Liver (tissue), 9 donors: ENCODE results near the gene GABRG2. TPM values are rescaled to one million over a fixed set of nuclear protein-coding genes. Genes with fewer than 3 reads are reported as not detected.

Experiments used
- DNase-seq: peaks from one replicate; pipeline ENCODE4 v3.0.0-alpha.2; 2017; ENCODE audit warnings: low spot score
- H3K27ac ChIP-seq, 2 donors: one replicate each; pipeline ENCODE4 v1.7.0; 2013; ENCODE audit warnings: inconsistent platforms in 2 of 2, low read length in 2 of 2, control low read depth in 1 of 2, low read depth in 1 of 2, mild to moderate bottlenecking in 1 of 2
- H3K27me3 ChIP-seq, 4 donors: one replicate each; pipeline versions ENCODE4 v1.6.1 to v1.7.0; 2013; ENCODE audit warnings: low read length in 3 of 4, inconsistent platforms in 1 of 4, mild to moderate bottlenecking in 1 of 4, moderate library complexity in 1 of 4; ENCODE audit not compliant: control insufficient read depth in 4 of 4, insufficient read depth in 4 of 4
- H3K36me3 ChIP-seq, 4 donors: one replicate each; pipeline versions ENCODE4 v1.6.1 to v1.7.0; 2013; ENCODE audit warnings: low read length in 3 of 4, mild to moderate bottlenecking in 3 of 4, low read depth in 1 of 4, moderate library complexity in 1 of 4; ENCODE audit not compliant: control insufficient read depth in 4 of 4, insufficient read depth in 3 of 4
- H3K4me1 ChIP-seq, 4 donors: one replicate each; pipeline versions ENCODE4 v1.6.1 to v1.7.0; 2013; ENCODE audit warnings: low read length in 3 of 4, mild to moderate bottlenecking in 3 of 4, moderate library complexity in 1 of 4; ENCODE audit not compliant: control insufficient read depth in 4 of 4, insufficient read depth in 4 of 4
- H3K4me3 ChIP-seq, 3 donors: one replicate each; pipeline versions ENCODE4 v1.6.1 to v1.7.0; 2013; ENCODE audit warnings: low read length in 3 of 3, control low read depth in 1 of 3, low read depth in 1 of 3, mild to moderate bottlenecking in 1 of 3
- H3K9ac ChIP-seq, 2 donors: one replicate each; pipeline ENCODE4 v1.7.0; 2013; ENCODE audit warnings: low read length in 2 of 2, mild to moderate bottlenecking in 2 of 2, moderate library complexity in 2 of 2, control low read depth in 1 of 2, low read depth in 1 of 2
- H3K9me3 ChIP-seq, 4 donors: one replicate each; pipeline versions ENCODE4 v1.6.1 to v1.7.0; 2013; ENCODE audit warnings: low read length in 3 of 4; ENCODE audit not compliant: control insufficient read depth in 4 of 4
- EGR1 ChIP-seq, 2 donors: IDR thresholded peaks; 2 replicates each; pipeline ENCODE4 v1.6.1; 2016 to 2018; ENCODE audit warnings: antibody characterized with exemption in 2 of 2, low read depth in 2 of 2
- FOXA1 ChIP-seq: IDR thresholded peaks from 2 replicates; pipeline ENCODE4 v1.6.1; 2016; ENCODE audit warnings: antibody characterized with exemption
- FOXA2 ChIP-seq: IDR thresholded peaks from 2 replicates; pipeline ENCODE4 v1.6.1; 2016; ENCODE audit warnings: antibody characterized with exemption
- GABPA ChIP-seq, 2 donors: IDR thresholded peaks in 1 of 2; conservative IDR thresholded peaks in 1 of 2; 2 replicates each; pipeline ENCODE4 v1.6.1; 2016; ENCODE audit warnings: antibody characterized with exemption in 2 of 2, mild to moderate bottlenecking in 1 of 2, moderate library complexity in 1 of 2
- HNF4A ChIP-seq, 2 donors: conservative IDR thresholded peaks; 2 replicates each; pipeline ENCODE4 v1.6.1; 2016; ENCODE audit warnings: antibody characterized with exemption in 2 of 2, mild to moderate bottlenecking in 2 of 2
- HNF4G ChIP-seq: IDR thresholded peaks from 2 replicates; pipeline ENCODE4 v1.6.1; 2016; ENCODE audit warnings: antibody characterized with exemption
- JUND ChIP-seq, 2 donors: IDR thresholded peaks; 2 replicates each; pipeline ENCODE4 v1.6.1; 2016; ENCODE audit warnings: antibody characterized with exemption in 2 of 2
- NR2F2 ChIP-seq: IDR thresholded peaks from 2 replicates; pipeline ENCODE4 v1.6.1; 2016; ENCODE audit warnings: antibody characterized with exemption
- RAD21 ChIP-seq, 2 donors: IDR thresholded peaks; 2 replicates each; pipeline ENCODE4 v1.6.1; 2016; ENCODE audit warnings: antibody characterized with exemption in 2 of 2, mild to moderate bottlenecking in 2 of 2
- RXRA ChIP-seq, 2 donors: IDR thresholded peaks; 2 replicates each; pipeline ENCODE4 v1.6.1; 2017 to 2018; ENCODE audit warnings: antibody characterized with exemption in 2 of 2, mild to moderate bottlenecking in 1 of 2
- SP1 ChIP-seq: IDR thresholded peaks from 2 replicates; pipeline ENCODE4 v1.6.1; 2018; ENCODE audit warnings: antibody characterized with exemption, mild to moderate bottlenecking
- TAF1 ChIP-seq: conservative IDR thresholded peaks from 2 replicates; pipeline ENCODE4 v1.6.1; 2016; ENCODE audit warnings: antibody characterized with exemption, mild to moderate bottlenecking
- YY1 ChIP-seq: IDR thresholded peaks from 2 replicates; pipeline ENCODE4 v1.6.1; 2016; ENCODE audit warnings: antibody characterized with exemption, mild to moderate bottlenecking
- ZBTB33 ChIP-seq: IDR thresholded peaks from 2 replicates; pipeline ENCODE4 v1.6.1; 2016; ENCODE audit warnings: antibody characterized with exemption
- WGBS: extraction: QIAGEN DNeasy Blood & Tissue Kit; methylation state at CpG from one replicate; pipeline ENCODE4 v1.1.7; 2013; 5-methylcytosine and 5-hydroxymethylcytosine counted together
- polyA plus RNA-seq, 2 donors: library from polyadenylated mRNA; stranded (reverse) in 1 of 2; unstranded in 1 of 2; fragments of 200-250 nt in 1 of 2; fragments of >200 nt in 1 of 2; fragmentation: Nextera tagmentation in 1 of 2; extraction: Ambion mirVana in 1 of 2; gene quantifications; one replicate each; pipeline versions ENCODE4 v1.2.1 to v1.2.3, GENCODE V29; 2013 to 2015
- total RNA-seq, 2 donors: library from RNA; depleted of rRNA; stranded (reverse); fragments of >200 nt; gene quantifications; one replicate each; pipeline ENCODE4 v1.2.3, GENCODE V29; 2014
- TF ChIP-seq, protein P1 (sequence below): IDR thresholded peaks from 2 replicates; pipeline ENCODE4 v1.6.1; 2016; ENCODE audit warnings: antibody characterized with exemption
- TF ChIP-seq, protein P2 (sequence below): IDR thresholded peaks from 2 replicates; pipeline ENCODE4 v1.6.1; 2016; ENCODE audit warnings: antibody characterized with exemption
- TF ChIP-seq, protein P3 (sequence below): fragments of 150-350 bp; IDR thresholded peaks from 2 replicates; pipeline ENCODE4 v1.5.1; 2017; ENCODE audit warnings: improper control_type of control experiment, low read depth, low read length; ENCODE audit not compliant: missing input control
- TF ChIP-seq, protein P4 (sequence below): IDR thresholded peaks from 2 replicates; pipeline ENCODE4 v1.6.1; 2016; ENCODE audit warnings: antibody characterized with exemption, mild to moderate bottlenecking
- donor health status: healthy.
- donor health status: healthy.
- donor health status: healthy.
- donor health status: healthy.
- donor health status: healthy.

The GABRG2 gene
- total and polyA plus RNA-seq, 4 donors, result under 0.01 TPM; not detected in 3

- Histone ChIP-seq H3K27ac (no peak overlapping the region), H3K4me3 (no peak overlapping the region), H3K9ac (no peak overlapping the region), H3K27me3 (peaks cover 0 to 4% (median 0%) of the 10 kb centered on the region in 4 donors), H3K36me3 (no peaks in the 10 kb centered on the region), H3K4me1 (no peaks in the 10 kb centered on the region), H3K9me3 (no peaks in the 10 kb centered on the region)
- no peak for TF ChIP-seq EGR1 (IDR thresholded peaks at IDR 0.05; ENCODE audit: low read depth in 2 of 2)
- no peak for TF ChIP-seq JUND (IDR thresholded peaks at IDR 0.05)
- TF ChIP-seq RAD21 (IDR thresholded peaks at IDR 0.05), result no peak
- no peak for TF ChIP-seq SP1
- no peak for TF ChIP-seq YY1
- no peak for TF ChIP-seq RXRA (IDR thresholded peaks at IDR 0.05)
- no peak for TF ChIP-seq HNF4A (conservative IDR thresholded peaks at IDR 0.05)
- TF ChIP-seq, protein P1, sequence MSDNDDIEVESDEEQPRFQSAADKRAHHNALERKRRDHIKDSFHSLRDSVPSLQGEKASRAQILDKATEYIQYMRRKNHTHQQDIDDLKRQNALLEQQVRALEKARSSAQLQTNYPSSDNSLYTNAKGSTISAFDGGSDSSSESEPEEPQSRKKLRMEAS, result no peak
- no peak for TF ChIP-seq HNF4G
- no peak for TF ChIP-seq NR2F2
- TF ChIP-seq ZBTB33, result no peak
- no peak for TF ChIP-seq GABPA (IDR thresholded peaks at IDR 0.05 in 1 of 2, conservative IDR thresholded peaks at IDR 0.05 in 1 of 2)
- no peak for TF ChIP-seq TAF1
- no peak for TF ChIP-seq FOXA2
- TF ChIP-seq, protein P2, sequence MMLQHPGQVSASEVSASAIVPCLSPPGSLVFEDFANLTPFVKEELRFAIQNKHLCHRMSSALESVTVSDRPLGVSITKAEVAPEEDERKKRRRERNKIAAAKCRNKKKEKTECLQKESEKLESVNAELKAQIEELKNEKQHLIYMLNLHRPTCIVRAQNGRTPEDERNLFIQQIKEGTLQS, result no peak
- TF ChIP-seq FOXA1, result no peak
- TF ChIP-seq, protein P3, sequence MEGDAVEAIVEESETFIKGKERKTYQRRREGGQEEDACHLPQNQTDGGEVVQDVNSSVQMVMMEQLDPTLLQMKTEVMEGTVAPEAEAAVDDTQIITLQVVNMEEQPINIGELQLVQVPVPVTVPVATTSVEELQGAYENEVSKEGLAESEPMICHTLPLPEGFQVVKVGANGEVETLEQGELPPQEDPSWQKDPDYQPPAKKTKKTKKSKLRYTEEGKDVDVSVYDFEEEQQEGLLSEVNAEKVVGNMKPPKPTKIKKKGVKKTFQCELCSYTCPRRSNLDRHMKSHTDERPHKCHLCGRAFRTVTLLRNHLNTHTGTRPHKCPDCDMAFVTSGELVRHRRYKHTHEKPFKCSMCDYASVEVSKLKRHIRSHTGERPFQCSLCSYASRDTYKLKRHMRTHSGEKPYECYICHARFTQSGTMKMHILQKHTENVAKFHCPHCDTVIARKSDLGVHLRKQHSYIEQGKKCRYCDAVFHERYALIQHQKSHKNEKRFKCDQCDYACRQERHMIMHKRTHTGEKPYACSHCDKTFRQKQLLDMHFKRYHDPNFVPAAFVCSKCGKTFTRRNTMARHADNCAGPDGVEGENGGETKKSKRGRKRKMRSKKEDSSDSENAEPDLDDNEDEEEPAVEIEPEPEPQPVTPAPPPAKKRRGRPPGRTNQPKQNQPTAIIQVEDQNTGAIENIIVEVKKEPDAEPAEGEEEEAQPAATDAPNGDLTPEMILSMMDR, result no peak
- TF ChIP-seq, protein P4, sequence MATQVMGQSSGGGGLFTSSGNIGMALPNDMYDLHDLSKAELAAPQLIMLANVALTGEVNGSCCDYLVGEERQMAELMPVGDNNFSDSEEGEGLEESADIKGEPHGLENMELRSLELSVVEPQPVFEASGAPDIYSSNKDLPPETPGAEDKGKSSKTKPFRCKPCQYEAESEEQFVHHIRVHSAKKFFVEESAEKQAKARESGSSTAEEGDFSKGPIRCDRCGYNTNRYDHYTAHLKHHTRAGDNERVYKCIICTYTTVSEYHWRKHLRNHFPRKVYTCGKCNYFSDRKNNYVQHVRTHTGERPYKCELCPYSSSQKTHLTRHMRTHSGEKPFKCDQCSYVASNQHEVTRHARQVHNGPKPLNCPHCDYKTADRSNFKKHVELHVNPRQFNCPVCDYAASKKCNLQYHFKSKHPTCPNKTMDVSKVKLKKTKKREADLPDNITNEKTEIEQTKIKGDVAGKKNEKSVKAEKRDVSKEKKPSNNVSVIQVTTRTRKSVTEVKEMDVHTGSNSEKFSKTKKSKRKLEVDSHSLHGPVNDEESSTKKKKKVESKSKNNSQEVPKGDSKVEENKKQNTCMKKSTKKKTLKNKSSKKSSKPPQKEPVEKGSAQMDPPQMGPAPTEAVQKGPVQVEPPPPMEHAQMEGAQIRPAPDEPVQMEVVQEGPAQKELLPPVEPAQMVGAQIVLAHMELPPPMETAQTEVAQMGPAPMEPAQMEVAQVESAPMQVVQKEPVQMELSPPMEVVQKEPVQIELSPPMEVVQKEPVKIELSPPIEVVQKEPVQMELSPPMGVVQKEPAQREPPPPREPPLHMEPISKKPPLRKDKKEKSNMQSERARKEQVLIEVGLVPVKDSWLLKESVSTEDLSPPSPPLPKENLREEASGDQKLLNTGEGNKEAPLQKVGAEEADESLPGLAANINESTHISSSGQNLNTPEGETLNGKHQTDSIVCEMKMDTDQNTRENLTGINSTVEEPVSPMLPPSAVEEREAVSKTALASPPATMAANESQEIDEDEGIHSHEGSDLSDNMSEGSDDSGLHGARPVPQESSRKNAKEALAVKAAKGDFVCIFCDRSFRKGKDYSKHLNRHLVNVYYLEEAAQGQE, result no peak
- 70% methylated on average over 4 of the region's 4 CpGs for WGBS
- DNase-seq, result no peak
Observed at GRCh38 chr5:162068936-162069335, 1.4 kb downstream of the GABRG2 start.
